NB4 (cell line): Measurements from ENCODE around the gene PAPPA2.

Source experiments
- POLR2A ChIP-seq: IDR thresholded peaks from 2 replicates; pipeline ENCODE4 v1.6.1; 2011; ENCODE audit warnings: mild to moderate bottlenecking; ENCODE audit not compliant: insufficient read length; ENCODE audit errors: extremely low read depth
- TF ChIP-seq, protein P1 (sequence below): IDR thresholded peaks from one replicate; pipeline ENCODE4 v1.5.1; 2012; ENCODE audit warnings: low read depth, low read length

- TF ChIP-seq, protein P1, sequence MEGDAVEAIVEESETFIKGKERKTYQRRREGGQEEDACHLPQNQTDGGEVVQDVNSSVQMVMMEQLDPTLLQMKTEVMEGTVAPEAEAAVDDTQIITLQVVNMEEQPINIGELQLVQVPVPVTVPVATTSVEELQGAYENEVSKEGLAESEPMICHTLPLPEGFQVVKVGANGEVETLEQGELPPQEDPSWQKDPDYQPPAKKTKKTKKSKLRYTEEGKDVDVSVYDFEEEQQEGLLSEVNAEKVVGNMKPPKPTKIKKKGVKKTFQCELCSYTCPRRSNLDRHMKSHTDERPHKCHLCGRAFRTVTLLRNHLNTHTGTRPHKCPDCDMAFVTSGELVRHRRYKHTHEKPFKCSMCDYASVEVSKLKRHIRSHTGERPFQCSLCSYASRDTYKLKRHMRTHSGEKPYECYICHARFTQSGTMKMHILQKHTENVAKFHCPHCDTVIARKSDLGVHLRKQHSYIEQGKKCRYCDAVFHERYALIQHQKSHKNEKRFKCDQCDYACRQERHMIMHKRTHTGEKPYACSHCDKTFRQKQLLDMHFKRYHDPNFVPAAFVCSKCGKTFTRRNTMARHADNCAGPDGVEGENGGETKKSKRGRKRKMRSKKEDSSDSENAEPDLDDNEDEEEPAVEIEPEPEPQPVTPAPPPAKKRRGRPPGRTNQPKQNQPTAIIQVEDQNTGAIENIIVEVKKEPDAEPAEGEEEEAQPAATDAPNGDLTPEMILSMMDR, result no peak
- no peak for TF ChIP-seq POLR2A
Measured at GRCh38 chr1:176609556-176610408, 146.8 kb downstream of the PAPPA2 start.
